ENCODE measurements around the gene FAM180B.
"Not testable (repeated sequence)": the region's sequence is repeated elsewhere in the genome, so short reads cannot be mapped to it uniquely, and the experiment has no call there.

FAM180B gene

DNA sequence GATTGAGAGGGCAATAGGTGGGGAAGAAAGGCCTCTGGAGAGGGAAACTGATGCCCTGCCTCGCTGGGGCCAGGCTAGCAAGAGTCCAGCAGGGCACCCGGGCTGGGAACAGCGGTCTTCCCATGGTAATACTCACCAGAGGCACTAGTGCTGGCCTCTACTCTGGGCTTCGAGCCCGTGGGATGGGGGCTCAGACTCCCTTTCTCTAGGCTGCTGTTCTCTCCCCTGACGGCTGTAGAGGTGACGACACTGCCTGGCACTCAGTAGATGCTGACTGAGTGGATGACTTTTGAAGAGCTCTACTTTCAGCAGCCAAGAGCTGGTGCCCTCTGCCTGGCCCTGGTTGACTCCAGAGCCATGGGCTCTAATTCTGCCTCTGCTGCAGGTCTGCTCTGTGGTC lies 8.6 kb downstream of the FAM180B start:
- no peak for DNase-seq (ENCODE audit: low read depth in 2 of 2)

DNA sequence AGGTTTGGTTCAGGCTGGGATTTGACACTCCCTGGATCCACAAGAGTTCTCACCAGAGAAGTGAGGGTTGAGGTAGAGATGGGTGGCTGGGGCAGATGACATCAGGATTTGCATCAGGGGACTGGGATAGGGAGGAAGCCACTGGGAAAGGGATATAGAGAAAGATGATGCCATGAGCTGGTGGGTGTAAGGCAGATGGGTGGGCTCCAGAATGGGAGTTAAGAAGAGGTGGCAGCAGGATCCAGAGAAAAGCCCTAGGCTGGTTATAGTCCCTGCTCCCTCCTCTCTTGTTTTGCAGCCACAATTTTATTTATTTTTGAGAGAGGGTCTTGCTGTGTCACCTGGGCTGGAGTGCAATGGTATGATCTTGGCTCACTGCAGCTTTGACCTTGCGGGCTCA lies 9.5 kb downstream of the FAM180B start:
- no peak for DNase-seq (ENCODE audit: low read depth in 2 of 2)

DNA sequence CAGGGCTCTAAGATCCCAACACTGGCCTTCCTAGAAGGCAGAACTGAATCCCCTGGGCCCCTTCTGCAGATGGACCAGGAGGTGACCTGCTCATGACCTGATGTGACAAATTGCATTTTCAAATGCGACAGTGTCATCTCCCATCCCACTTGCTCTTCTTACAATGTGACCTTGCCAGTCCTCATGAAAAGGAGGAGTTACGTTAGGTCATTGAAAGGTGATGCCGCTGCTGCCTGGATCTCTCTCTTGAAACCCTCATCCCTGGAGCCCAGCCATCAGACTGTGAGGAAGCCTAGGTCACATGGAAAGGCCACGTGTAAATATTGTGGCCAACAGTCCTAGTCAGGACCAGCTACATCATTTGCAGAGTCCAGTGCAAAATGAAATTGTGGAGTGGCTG lies 13.4 kb downstream of the FAM180B start:
- DNase-seq (ENCODE audit: low read depth in 2 of 2) = no peak

- no peak for DNase-seq (ENCODE audit: low read depth in 2 of 2)
These were observed 16.8 kb downstream of the FAM180B start for GRCh38 chr11:47603295-47603694.

GRCh38 chr11:47605921-47606320 lies 19.4 kb downstream of the FAM180B start:
- no peak for DNase-seq (ENCODE audit: low read depth in 2 of 2)

GRCh38 chr11:47606731-47607130 lies 20.3 kb downstream of the FAM180B start:
- DNase-seq (ENCODE audit: low read depth in 2 of 2) = no peak

- no peak for DNase-seq (ENCODE audit: low read depth in 2 of 2)
These were observed 20.9 kb downstream of the FAM180B start for GRCh38 chr11:47607380-47607779.

- DNase-seq (ENCODE audit: low read depth in 2 of 2) = no peak
These were observed 23.2 kb downstream of the FAM180B start for GRCh38 chr11:47609675-47610074.

GRCh38 chr11:47611348-47611794 lies 24.9 kb downstream of the FAM180B start:
- DNase-seq (ENCODE audit: low read depth in 2 of 2) = no peak

DNA sequence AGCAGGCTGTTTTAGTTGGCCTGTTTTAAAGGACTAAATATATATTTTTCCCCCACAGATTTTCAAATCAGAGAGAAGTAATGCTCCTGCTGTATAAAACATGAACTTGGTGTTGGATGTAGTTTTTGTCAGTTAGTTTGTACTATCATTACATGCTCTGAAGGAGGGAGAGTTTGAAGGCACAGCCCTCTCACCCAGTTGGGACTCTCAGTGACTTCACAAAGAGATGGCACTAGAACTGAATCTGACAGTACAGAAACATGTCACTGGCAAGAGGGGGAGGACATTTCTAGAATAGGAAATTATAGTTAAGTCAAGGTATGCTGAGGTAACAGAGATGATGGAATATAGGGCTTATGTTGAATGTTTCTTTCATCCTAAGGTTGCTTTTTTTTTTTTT lies 28.8 kb downstream of the FAM180B start:
- DNase-seq (ENCODE audit: low read depth in 2 of 2) = no peak

DNA sequence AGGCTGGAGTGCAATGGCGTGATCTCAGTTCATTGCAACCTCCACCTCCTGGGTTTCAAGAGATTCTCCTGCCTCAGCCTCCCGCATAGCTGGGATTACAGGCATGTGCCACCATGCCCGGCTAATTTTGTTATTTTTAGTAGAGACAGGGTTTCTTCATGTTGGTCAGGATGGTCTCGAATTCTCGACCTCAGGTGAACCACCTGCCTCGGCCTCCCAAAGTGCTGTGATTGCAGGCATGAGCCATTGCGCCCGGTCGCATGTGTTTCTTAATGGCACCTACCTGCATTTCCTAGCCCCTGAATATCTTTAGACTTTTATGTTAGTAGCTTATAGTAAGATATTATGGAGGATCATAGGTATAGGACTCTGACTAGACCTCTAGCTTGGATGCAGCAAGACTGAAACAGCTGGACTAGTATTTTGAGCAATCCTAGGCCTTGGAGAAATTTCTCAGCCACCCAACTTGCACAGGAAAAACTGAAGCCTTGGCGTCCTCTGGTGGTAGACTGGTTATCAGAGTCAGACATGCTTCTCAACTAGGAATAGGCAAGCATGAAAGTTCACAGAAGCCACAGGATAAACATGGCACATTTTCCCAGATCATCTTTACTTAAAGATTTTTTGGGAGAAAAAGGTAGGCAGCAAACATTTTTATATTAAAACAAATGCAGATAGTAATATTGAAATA lies 30.4 kb downstream of the FAM180B start:
- DNase-seq (ENCODE audit: low read depth in 2 of 2) = no peak

DNA sequence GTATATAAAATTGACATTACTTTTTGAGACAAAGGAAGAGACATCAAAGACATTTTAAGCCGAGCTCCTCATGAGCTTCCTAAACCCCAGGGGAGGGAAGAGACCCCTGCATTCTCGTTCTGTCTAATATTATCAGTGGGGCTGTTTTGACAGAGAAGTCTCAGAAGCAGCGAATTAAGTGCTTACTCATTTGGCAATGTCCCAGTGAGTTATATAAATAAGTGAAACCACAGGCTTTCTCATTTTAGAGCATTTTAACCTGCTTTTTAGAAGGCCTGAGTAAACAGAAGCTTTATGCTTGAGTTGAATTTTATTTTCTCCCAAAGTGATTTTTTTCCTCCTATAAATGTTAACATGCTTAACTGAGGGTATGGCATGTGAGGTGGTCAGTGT lies 30.9 kb downstream of the FAM180B start:
- no peak for DNase-seq (ENCODE audit: low read depth in 2 of 2)

GRCh38 chr11:47620836-47621378 lies 34.4 kb downstream of the FAM180B start:
- DNase-seq (ENCODE audit: low read depth in 2 of 2) = no peak

- no peak for DNase-seq (ENCODE audit: low read depth in 2 of 2)
These were observed 39.8 kb downstream of the FAM180B start for GRCh38 chr11:47626234-47626633.

- DNase-seq (ENCODE audit: low read depth in 2 of 2) = no peak
These were observed 41.5 kb downstream of the FAM180B start for GRCh38 chr11:47628026-47628425.

DNA sequence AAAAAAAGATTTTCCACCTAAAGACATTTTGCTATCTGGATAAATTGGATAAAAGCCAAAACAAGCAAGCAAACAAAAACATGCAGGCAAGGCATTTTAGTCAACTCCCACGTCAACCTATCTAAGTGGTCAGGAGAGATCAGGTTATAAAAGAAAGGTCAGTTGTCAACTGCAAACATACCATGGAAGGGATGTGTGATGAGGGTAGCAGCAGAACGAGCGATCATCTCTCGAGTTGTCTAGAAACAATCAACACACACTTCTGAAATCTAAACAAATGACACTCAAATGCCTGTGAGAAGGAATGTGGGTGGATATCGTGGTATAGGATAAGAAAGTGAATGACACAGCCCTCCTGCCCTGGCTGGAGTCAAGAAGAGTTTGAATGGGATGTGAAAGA lies 45.0 kb downstream of the FAM180B start:
- no peak for DNase-seq (ENCODE audit: low read depth in 2 of 2)

- not testable (repeated sequence) for DNase-seq (ENCODE audit: low read depth in 2 of 2)
These were observed 49.9 kb downstream of the FAM180B start for GRCh38 chr11:47636331-47636730.
